Endothelial cell (in vitro differentiated cells): ENCODE measurements around the gene CENPH. TPM values are rescaled to one million over a fixed set of nuclear protein-coding genes. Genes with fewer than 3 reads are reported as not detected.

Experiments
- DNase-seq: peaks from one replicate; pipeline ENCODE4 v3.0.0; 2021; ENCODE audit warnings: low spot score
- H3K27ac Mint-ChIP-seq: one replicate; pipeline ENCODE4 v1.8.0; 2021; ENCODE audit warnings: mixed read lengths, inconsistent platforms; ENCODE audit not compliant: unreplicated experiment
- H3K27me3 Mint-ChIP-seq: one replicate; pipeline ENCODE4 v1.8.0; 2021; ENCODE audit warnings: mild to moderate bottlenecking, moderate library complexity, mixed read lengths, inconsistent platforms; ENCODE audit not compliant: unreplicated experiment
- H3K36me3 Mint-ChIP-seq: one replicate; pipeline ENCODE4 v1.8.0; 2021; ENCODE audit warnings: mild to moderate bottlenecking, low read depth, mixed read lengths, inconsistent platforms; ENCODE audit not compliant: unreplicated experiment
- H3K4me1 Mint-ChIP-seq: one replicate; pipeline ENCODE4 v1.8.0; 2021; ENCODE audit warnings: mild to moderate bottlenecking, mixed read lengths, inconsistent platforms; ENCODE audit not compliant: unreplicated experiment
- H3K4me3 Mint-ChIP-seq: one replicate; pipeline ENCODE4 v1.8.0; 2021; ENCODE audit warnings: mild to moderate bottlenecking, mixed read lengths, inconsistent platforms; ENCODE audit not compliant: unreplicated experiment
- H3K9me3 Mint-ChIP-seq: one replicate; pipeline ENCODE4 v1.8.0; 2021; ENCODE audit warnings: mixed read lengths, inconsistent platforms; ENCODE audit not compliant: unreplicated experiment
- CTCF ChIP-seq: fragments of 200-600 bp; sonication (generic); IDR thresholded peaks from one replicate; pipeline ENCODE4 v1.5.0; 2021; ENCODE audit warnings: antibody characterized with exemption; ENCODE audit not compliant: unreplicated experiment
- total RNA-seq: library from RNA; stranded (reverse); fragmentation: NEBNext Ultra II Directional; extraction: Animal tissue kit (Norgen Biotek cat#: 25700); gene quantifications from one replicate; pipeline ENCODE4 v1.2.1, GENCODE V29; 2021; ENCODE audit not compliant: unreplicated experiment

The CENPH gene
- total RNA-seq, 1 donor from 2014 or later, result 13.1 TPM

GRCh38 chr5:69237877-69238276 is 48.5 kb downstream of the CENPH start:
- TF ChIP-seq CTCF, result no peak
- DNase-seq, result no peak
- no peak overlapping the region for H3K4me3 Mint-ChIP-seq
- peaks cover 14% of the 10 kb centered on the region for H3K4me1 Mint-ChIP-seq
- peaks cover 9% of the 10 kb centered on the region for H3K36me3 Mint-ChIP-seq
- no peak overlapping the region for H3K27ac Mint-ChIP-seq
- no peaks in the 10 kb centered on the region for H3K27me3 Mint-ChIP-seq
- no peaks in the 10 kb centered on the region for H3K9me3 Mint-ChIP-seq

GRCh38 chr5:69238760-69239251 is 49.4 kb downstream of the CENPH start:
- H3K9me3 Mint-ChIP-seq, result no peaks in the 10 kb centered on the region
- no peak overlapping the region for H3K27ac Mint-ChIP-seq
- H3K36me3 Mint-ChIP-seq, result peaks cover 9% of the 10 kb centered on the region
- no peak overlapping the region for H3K4me3 Mint-ChIP-seq
- DNase-seq, result no peak
- H3K27me3 Mint-ChIP-seq, result no peaks in the 10 kb centered on the region
- H3K4me1 Mint-ChIP-seq, result peaks cover 14% of the 10 kb centered on the region
- TF ChIP-seq CTCF, result no peak

GRCh38 chr5:69242215-69242927 is 53.0 kb downstream of the CENPH start:
- H3K36me3 Mint-ChIP-seq, result peaks cover 9% of the 10 kb centered on the region
- no peak overlapping the region for H3K4me3 Mint-ChIP-seq
- no peaks in the 10 kb centered on the region for H3K27me3 Mint-ChIP-seq
- DNase-seq, result no peak
- H3K4me1 Mint-ChIP-seq, result peaks cover under 1% of the 10 kb centered on the region
- no peaks in the 10 kb centered on the region for H3K9me3 Mint-ChIP-seq
- TF ChIP-seq CTCF, result no peak
- no peak overlapping the region for H3K27ac Mint-ChIP-seq

- Mint-ChIP-seq H3K36me3 (peaks cover 10% of the 10 kb centered on the region), H3K9me3 (no peaks in the 10 kb centered on the region), H3K27ac (no peak overlapping the region), H3K27me3 (no peaks in the 10 kb centered on the region), H3K4me1 (no peaks in the 10 kb centered on the region), H3K4me3 (no peak overlapping the region)
- no peak for TF ChIP-seq CTCF
- no peak for DNase-seq
These were observed 55.6 kb downstream of the CENPH start for GRCh38 chr5:69245031-69245430.

GRCh38 chr5:69248019-69248418 is 58.6 kb downstream of the CENPH start:
- peaks cover 3% of the 10 kb centered on the region for H3K27me3 Mint-ChIP-seq
- H3K4me3 Mint-ChIP-seq, result no peak overlapping the region
- DNase-seq, result no peak
- TF ChIP-seq CTCF, result no peak
- H3K9me3 Mint-ChIP-seq, result no peaks in the 10 kb centered on the region
- no peaks in the 10 kb centered on the region for H3K4me1 Mint-ChIP-seq
- H3K27ac Mint-ChIP-seq, result no peak overlapping the region
- H3K36me3 Mint-ChIP-seq, result peaks cover 4% of the 10 kb centered on the region
